Measurements from ENCODE around the gene TAF11.
"Not testable (repeated sequence)": the region's sequence is repeated elsewhere in the genome, so short reads cannot be mapped to it uniquely, and the experiment has no call there.

TAF11 gene

DNA sequence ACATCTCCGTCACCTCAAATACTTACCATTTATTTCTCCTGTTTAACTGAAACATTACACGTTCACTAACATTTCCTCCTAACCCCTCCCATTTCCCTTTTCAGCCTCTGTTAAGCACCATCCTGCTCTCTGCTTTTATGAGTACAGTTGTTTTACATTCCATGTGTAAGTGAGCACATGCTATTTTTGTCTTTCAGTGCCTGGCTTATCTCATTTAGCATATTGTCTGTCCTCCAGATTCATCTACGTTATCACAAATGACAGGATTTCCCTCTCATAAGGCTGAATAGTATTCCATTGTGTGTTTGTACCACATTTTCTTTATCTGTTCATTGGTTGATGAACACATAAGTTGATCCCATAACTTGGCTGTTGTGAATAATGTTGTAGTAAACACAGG is 22.7 kb downstream of the TAF11 start:
- no peak for DNase-seq (ENCODE audit: low read depth in 2 of 2)

DNA sequence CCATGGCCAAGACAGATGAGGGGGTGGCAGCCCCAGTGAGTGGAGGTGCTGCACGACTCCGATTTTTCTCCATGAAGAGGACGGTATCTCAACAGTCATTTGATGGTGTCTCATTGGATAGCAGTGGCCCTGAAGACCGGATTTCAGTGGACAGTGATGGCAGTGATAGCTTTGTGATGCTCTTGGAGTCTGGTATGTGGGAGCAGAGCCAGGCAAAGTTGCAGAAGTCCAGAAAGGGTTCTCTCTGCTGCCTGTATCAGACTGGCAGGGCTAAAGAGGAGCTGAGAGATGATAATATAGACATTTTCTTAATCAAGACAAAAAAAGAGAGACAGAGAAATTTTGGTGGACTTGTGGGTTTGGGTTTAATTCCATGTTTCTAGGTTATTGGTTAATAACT is 23.8 kb downstream of the TAF11 start:
- no peak for DNase-seq (ENCODE audit: low read depth in 2 of 2)

- no peak for DNase-seq (ENCODE audit: low read depth in 2 of 2)
These were observed 27.1 kb downstream of the TAF11 start for GRCh38 chr6:34860776-34861175.

GRCh38 chr6:34859951-34860350 is 27.9 kb downstream of the TAF11 start:
- no peak for DNase-seq (ENCODE audit: low read depth in 2 of 2)

DNA sequence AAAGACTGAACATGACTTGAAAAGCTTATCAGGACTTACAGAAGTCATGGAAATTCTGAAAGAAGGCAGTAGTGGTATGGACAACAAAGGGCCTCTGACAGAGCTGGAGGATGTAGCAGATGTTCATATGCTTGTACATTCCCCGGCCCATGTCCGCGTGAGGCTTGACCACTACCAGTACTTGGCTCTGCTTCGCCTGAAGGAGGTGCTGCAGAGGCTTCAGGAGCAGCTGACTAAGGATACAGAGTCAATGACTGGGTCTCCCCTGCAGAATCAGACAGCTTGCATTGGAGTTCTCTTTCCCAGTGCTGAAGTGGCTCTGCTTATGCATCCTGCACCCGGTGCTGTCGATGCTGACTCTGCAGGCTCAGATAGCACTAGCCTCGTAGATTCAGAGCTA is 29.2 kb downstream of the TAF11 start:
- no peak for DNase-seq (ENCODE audit: low read depth in 2 of 2)

GRCh38 chr6:34855463-34855862 is 32.4 kb downstream of the TAF11 start:
- no peak for DNase-seq (ENCODE audit: low read depth in 2 of 2)

- DNase-seq (ENCODE audit: low read depth in 2 of 2): no peak
These were observed 35.3 kb downstream of the TAF11 start for GRCh38 chr6:34852406-34853085.

DNA sequence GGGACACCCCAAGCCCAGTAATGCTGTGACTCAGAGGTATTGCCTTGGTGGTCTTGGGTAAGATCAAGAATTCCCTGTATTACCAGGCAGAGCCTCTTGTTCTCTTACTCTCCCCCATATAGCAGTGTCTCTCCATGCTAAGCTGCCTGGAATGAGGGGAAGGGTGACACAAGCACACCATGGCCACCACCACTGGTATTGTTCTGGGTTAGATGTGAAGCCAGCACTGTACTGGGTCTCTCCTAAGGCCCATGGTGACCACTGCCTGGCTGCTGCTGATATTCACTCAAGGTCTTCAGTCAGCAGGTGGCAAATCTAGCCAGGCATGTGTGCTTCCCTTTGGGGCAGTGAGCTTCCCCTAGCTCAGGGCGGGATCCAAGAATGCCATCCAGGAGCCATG is 36.5 kb downstream of the TAF11 start:
- no peak for DNase-seq (ENCODE audit: low read depth in 2 of 2)

DNA sequence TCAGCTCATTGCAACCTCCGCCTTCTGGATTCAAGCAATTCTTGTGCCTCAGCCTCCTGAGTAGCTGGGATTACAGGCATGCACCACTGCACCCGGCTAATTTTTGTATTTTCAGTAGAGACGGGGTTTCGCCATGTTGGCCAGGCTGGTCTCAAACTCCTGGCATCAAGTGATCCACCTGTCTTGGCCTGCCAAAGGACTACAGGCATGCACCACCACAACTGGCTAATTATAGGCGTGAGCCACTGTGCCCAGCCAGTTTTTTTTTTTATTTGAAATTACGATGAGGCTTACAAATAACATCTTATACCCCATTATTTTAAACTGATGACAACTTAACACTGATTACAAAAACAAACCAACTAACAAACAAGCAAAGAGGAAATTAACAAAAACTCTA is 38.8 kb downstream of the TAF11 start:
- not testable (repeated sequence) for DNase-seq (ENCODE audit: low read depth in 2 of 2)

DNA sequence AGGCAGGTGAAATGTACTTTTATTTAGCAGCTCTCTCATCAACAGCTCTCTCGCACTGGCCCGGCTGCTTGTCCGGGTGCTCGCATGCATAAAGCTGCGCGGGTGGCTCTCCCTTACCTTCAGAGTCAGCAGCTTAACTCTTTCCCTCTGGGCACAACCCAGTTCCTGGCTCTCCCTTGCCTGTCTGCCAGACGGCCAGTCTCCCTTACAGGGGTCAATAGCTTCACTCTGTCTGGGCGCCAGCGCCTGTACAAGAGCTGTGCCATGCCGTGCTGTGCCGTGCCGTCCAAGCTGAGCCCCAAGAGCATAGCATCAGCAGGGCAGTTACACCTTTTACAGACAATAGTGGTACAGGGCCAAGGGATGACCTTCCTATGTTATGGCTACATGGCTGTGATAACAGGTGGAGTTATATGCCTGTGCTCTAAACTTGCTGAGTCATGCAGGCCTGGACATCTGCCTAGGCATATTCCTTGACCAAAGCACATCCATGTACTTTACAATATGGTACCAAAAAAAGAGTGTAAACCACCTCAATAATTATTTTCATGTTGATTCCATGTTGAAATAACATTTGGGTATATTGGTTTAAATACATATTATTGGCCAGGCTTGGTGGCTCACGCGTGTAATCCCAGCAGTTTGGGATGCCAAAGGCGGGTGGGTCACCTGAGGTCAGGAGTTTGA is 48.0 kb downstream of the TAF11 start:
- no peak for DNase-seq (ENCODE audit: low read depth in 2 of 2)

DNA sequence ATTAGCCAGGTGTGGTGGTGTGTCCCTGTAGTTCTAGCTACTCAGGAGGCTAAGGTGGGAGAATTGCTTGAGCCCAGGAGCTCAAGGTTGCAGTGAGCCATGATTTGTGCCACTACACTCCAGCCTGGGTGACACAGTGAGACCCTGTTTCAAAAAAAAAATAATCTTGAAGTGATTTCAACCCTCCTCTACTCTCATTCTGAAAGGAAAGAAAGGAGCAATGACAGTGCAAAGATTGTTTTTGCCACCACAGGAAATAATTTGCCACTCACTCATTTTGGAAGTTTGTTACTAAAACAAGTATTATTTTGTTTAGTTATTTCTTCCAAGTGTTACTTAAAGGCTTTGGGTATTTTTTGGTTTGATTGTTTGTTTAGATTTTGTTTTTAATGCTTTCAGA is 50.3 kb downstream of the TAF11 start:
- no peak for DNase-seq (ENCODE audit: low read depth in 2 of 2)

DNA sequence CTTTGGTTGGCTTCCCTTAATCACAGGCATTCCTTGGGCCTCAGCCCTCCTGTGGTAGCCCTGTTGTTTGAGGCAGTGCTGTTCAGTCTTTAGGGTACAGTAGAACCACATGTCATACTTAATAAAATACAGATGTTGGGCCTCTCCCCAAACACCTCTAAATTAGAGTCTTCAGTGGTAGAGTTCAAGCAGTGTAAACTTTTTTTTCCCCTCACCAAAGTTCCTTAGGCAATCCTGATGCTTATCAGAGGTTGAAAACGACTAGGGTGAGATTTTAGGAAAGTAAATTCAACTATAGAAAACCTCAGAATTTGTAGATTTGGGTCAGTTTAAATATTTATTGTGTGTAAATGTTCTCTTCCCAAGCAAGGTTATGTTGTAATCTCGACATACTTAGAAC is 51.4 kb downstream of the TAF11 start:
- DNase-seq (ENCODE audit: low read depth in 2 of 2): no peak

- no peak for DNase-seq (ENCODE audit: low read depth in 2 of 2)
These were observed 51.8 kb downstream of the TAF11 start for GRCh38 chr6:34836008-34836407.

DNA sequence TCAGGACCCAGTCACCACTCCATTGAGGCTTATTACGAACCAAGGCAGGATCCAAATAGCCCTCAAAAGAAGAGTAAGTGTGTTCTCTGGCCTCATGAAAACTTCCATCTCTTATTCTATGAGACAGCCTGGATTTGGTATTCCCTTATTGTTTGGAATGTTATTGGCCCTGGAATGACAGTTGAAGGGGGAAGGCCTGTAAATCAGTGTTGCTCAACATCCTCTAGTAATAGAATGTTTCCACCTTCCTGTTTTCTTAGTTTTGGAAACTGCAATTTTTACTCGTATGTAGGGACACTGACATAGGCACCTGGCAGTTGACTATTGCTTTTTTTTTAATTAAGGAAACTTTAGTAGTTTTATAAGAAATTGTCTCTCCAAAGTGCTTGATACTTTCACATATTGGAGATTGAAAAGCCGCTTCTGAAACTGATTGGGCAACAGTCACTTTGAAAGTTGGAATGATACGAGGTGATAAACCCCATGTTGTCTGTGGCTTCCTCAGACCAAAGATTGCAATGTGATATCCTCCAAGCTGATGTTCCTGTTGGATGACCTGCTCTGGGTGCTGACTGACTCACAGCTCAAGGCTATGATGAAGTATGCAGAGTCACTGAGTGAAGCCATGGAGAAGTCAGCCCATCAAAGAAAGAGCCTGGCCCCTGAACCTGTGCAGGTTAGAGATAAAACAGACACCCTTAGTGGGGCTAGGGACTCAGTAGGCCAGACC is 52.9 kb downstream of the TAF11 start:
- DNase-seq (ENCODE audit: low read depth in 2 of 2): no peak

GRCh38 chr6:34832942-34833341 is 54.9 kb downstream of the TAF11 start:
- no peak for DNase-seq (ENCODE audit: low read depth in 2 of 2)

- DNase-seq (ENCODE audit: low read depth in 2 of 2): no peak
These were observed 58.7 kb downstream of the TAF11 start for GRCh38 chr6:34829137-34829536.

Measured in stimulated activated CD4-positive, alpha-beta T cell treated with anti-CD3 and anti-CD28 coated beads, Interleukin-12 subunit alpha, Interleukin-12 subunit beta, amount 100 ng/mL, for 24 hours (primary cell).